Right renal cortex interstitium (tissue), 3 donors: Measurements from ENCODE around the gene FRG2. TPM values are rescaled to one million over a fixed set of nuclear protein-coding genes. Genes with fewer than 3 reads are reported as not detected.
"Not testable (repeated sequence)": the region's sequence is repeated elsewhere in the genome, so short reads cannot be mapped to it uniquely, and the experiment has no call there.

Experiments used
- DNase-seq, 3 donors: peaks; one replicate each; pipeline ENCODE4 v3.0.0-alpha.2; 2013; ENCODE audit warnings: low read depth in 3 of 3, low spot score in 2 of 3
- polyA plus RNA-seq, 3 donors: library from polyadenylated mRNA; unstranded; fragments of 120-200 nt; gene quantifications; one replicate each; pipeline ENCODE4 v1.2.1, GENCODE V29; 2013; ENCODE audit not compliant: insufficient read length in 3 of 3

The FRG2 gene
- polyA plus RNA-seq = not detected

DNA sequence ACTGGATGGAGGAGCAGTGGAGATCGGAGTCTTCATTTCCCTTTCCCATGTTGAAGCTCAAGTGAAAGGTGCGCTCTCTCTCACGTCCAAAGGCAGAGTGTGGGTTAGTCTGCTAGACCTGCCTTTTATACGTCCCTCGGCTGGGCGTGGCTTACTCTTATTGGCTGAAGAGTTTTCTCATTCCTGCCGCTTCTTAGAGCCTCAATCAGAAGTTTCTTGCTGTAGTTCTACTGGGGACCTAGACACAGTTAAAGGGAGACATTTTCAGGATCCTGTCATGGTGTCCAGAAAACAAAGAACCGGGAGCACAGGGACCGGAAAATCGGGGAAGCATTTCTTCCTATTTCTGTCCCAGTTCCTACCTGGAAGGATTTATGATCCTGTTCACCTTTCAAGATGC is at the start of gene FRG2:
Gene FRG2 (minus strand): TSS at position 101 of the 400 bp plus-strand sequence. CDS start 52 bp downstream, at position 49.
- DNase-seq = not testable (repeated sequence)

GRCh38 chr4:190068351-190068750 is 41.3 kb upstream of the FRG2 start:
- not testable (repeated sequence) for DNase-seq

DNA sequence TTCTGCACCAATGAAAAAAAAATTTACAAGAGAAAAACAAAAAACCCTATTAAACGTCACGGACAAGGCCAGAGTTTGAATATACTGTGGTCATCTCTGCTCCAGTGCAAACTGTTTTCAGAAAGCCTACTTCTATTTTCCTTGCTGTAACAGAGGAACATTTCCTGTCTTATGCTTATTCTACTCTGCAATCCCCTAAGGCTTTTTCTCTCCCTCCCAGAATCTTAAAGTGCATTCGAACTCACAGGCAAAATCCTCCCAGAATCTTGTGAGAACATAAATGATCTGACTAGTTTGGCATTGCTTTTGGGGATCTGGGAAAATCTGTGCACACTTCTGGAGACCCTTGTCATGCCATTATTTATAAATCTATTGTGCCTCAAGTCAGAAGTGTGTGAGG is 37.7 kb upstream of the FRG2 start:
- DNase-seq = not testable (repeated sequence)

- not testable (repeated sequence) for DNase-seq
Measured at GRCh38 chr4:190064342-190064741, 37.3 kb upstream of the FRG2 start, which contains the start of gene DBET. TSS of gene DBET (plus strand) at chr4:190064502.

DNA sequence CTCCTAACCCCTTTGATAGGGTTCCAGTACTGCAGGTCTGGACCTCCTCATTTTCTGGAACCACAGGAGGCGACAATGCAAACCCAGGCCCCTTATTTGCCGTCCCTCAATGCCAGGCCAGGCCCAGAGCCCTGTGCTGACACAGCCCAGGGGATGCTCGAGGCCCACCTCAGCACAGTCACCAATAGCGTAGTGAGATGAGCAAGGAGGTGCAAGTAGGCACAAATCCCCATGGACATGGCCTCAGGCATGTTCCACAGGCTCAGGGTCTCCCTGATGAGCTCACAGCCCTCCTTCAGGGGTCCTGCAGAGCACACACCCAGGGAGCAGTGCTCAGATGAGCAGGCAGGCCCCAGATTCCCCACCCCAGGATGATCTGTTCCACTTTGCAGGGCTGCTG is 31.9 kb upstream of the FRG2 start:
- not testable (repeated sequence) for DNase-seq

DNA sequence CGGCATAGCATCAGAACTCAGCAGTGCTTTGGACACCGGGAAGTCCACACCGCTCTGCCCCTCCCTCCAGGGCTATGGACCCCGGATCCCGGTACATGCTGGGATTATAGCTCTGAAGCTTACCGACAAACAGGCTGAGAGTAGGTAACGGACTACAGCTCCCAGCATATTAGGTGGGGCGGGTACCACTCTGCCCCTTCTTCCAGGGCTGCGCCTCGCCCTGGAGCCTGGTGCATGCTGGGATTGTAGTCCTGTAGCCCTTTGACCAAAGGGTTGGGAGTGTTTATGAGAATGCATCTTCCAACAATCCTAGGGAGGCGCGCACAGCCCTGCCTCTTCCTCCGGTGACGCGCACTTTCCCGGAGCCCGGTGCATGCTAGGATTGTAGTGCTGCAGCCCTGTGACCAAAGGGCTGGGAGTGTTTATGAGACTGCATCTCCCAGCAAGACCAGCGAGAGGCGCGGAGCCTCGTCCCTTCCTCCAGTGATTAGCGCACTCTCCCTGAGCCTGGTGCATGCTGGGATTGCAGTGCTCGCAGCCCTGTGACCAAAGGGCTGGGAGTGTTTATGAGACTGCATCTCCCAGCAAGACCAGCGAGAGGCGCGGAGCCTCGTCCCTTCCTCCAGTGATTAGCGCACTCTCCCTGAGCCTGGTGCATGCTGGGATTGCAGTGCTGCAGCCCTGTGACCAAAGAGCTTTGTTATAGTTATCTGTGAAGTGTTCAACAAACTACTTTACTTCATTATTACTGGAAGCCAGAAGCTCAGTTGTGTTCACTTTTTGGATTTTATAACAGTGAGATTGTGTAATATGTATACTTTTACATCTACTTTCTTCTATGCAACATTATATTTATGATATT is 22.6 kb upstream of the FRG2 start:
- DNase-seq = not testable (repeated sequence)

- not testable (repeated sequence) for DNase-seq
Measured at GRCh38 chr4:190047627-190048026, 20.6 kb upstream of the FRG2 start.

- DNase-seq = not testable (repeated sequence)
Measured at GRCh38 chr4:190040873-190041272, 13.8 kb upstream of the FRG2 start.

GRCh38 chr4:190037704-190038388 is 10.8 kb upstream of the FRG2 start:
- not testable (repeated sequence) for DNase-seq

DNA sequence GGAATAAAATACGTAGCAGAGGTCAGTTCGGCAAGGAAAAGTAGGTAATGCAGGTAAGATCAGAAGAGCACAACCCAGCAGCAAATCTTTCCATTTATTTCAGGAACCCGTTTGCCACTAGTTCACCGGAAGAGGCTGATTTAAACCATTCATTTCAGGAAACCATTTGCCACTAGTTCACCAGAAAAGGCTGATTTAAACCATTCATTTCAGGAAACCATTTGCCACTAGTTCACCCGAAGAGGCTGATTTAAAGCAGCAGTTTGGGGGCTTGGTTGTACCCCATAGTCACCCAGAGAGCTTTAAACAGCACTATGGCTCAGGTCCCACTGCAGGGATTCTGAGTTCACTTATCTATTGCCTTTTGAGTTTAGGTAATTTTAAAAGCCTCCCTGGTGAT is 4.2 kb upstream of the FRG2 start:
- not testable (repeated sequence) for DNase-seq

GRCh38 chr4:190022614-190023281 is 4.3 kb downstream of the FRG2 start:
- not testable (repeated sequence) for DNase-seq

DNA sequence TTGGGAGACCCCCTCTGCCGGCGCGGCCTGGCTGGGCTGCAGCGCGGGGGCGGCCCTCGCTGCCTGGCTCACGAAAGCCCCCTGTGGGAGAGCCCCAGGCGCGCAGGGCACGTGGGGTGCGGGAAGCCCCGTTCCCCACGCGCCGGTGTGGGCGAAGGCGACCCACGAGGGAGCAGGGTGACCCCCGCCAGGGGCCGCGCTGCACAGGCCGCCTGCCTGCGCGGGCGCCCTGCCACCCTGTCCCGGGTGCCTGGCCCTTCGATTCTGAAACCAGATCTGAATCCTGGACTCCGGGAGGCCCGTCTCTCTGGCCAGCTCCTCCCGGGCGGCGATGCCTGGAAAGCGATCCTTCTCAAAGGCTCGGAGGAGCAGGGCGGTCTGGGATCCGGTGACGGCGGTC is 5.1 kb downstream of the FRG2 start:
- DNase-seq = not testable (repeated sequence)

DNA sequence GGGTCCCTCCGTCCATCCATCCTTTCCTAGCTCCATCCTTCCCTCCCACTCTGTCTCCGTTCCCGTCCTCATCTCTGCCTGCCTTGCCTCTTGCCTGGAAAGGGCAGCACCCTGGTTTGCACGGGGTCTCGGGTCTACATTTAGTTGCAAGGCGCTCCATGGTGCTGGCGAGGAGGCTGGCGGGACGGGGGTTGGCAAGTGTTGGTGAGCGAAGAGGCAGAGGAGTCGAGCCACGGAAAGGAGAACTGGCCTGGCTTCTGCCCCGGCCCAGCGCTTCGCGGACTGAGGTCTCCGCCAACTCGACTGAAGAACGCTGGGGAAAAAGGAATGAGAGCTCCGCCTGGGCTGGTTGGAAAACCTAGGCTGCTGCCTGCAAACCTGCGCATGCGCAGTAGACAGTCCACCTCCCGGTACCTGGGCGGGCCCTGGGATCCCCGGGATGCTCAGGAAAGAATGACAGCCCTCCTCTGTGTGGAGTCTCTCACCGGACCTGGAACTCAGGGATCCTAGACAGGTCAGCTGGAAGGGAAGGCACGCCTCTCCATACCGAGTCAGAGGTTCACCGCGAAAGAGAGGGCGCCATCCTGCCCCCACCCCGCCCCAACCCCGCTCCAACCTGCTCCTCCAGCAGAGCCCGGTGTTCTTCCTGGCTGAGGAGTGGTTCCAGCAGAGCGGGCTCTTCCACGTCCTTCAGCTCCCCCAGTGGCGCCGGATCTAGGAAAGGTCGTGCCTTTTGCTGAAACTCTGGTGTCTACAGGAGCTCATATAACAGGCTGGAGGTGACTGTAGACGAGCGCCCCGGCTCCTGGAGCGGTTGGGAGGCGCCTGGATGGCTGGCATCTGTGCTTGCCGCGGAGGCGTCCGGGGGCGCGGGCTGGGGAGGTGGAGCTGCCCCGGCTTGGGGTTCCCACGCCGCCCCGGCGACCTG is 6.0 kb downstream of the FRG2 start:
- DNase-seq = no peak

GRCh38 chr4:190019859-190020463 is 7.1 kb downstream of the FRG2 start:
- not testable (repeated sequence) for DNase-seq

DNA sequence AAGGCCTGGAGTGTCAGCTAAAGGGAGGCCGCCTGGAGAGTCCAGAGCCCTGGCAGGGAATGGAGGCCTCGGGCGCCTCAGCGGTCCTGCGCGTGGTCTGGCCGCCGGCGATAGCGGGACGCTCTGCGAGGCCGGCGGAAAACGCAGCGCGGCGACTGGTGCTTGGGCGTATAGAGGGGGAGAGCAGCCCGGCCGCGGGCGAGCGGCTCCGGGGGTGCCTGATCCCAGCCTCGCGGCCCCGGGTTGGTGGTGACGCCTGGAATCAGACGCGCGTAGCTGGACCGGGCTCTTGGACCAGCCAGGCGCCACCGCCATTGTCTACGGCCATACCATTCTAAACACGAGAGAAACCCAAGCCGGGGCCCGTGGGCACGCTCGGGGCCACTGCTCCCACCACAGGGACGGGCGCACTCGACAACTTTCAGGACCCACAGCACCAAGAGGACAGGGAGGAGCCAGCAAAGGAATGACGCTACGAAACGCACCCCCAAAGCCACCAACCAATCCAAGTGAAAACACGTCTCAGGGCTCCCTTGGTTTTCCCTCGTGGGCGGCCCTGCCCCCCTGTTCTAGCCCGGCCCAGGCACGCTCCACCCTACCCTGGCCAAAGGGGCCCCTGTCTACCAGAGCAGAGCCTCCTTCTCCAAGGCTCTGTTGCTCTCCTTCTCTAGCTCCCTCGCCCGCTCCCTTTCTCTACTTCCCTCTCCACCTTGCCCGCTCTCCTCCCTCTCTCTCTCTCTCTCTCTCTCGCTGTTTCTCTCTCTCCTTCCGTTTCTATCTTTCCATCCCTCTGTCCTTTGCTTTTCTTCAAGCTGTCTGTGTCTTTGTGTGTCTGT is 7.8 kb downstream of the FRG2 start:
- DNase-seq = no peak

DNA sequence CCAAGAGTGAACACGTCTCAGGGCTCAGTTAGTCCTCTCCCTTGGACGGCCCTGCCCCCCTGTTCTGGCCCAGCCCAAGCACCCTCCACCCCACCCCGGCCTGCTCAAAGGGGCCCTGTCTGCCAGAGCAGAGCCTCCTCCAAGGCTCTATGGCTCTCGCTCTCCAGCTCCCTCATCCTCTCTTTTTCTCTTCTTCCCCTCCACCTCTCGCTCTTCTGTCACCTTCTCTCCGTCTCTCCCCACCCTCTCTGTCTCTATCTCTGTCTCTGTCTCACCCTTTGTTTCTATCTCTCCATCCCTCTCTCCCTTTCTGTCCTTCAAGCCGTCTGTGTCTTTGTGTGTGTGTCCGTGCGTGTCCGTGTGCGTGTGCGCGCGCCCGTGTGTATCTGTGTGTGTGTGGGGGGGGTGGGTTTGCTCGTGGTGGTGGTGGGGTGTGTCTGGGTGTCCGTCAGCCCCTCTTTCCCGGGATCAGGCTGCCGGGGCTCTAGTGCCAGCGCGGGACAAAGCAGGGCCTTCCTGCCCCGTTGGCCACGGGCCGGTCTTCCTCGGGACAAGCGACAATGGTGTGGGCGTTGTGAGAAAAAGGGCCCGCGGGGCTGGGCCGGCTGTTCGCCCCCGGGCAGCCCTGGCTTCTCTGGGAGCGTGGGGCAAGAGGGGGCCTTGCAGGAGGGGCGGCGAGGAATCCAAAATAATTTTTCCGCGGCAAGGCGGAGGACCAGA is 8.7 kb downstream of the FRG2 start:
- no peak for DNase-seq

DNA sequence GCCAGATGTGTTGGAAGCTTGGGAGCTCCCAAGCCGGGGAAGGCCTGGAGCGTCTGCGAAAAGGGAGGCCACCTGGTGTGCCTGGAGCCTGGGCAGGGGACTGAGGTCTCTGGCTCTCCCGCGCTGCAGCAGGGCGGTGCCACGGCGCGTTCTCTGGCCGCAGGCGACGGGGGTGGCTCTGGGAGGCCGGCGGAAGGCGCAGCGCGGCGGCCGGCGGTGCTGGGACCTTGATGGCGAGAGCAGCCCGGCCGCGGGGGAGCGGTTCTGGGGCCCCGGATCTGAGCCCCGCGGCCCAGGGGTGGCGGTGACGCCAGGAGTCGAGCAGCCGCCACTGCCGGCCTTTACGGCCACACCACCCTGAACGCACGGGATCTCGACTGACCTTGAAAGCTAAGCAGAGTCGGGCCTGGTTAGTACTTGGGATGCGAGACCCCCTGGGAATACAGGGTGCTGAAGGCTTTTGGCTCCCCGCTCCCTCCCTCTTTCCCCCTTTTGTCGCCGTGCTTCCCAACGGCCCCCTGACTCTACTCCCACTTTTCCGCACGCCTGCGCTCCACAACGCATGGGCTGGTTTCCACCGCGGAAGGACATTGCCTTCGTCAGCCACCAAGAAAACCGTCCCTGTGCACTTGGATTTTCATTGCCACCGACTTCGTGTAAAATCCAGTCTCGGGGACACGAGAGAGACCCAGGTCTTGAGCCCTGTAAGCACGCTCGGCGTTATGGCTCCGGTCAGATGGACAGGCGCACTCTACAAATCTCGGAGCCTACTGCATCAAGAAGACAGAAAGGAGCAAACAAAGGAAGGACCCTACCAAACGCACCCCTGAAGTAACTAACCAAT is 9.5 kb downstream of the FRG2 start:
- no peak for DNase-seq
